SK-N-SH (cell line): Measurements from ENCODE around the gene HDAC11.

ENCODE experiments used
- GABPA ChIP-seq: IDR thresholded peaks from 2 replicates; pipeline ENCODE4 v1.4.0; 2012; ENCODE audit warnings: low read depth, mild to moderate bottlenecking
- POLR2AphosphoS5 ChIP-seq: IDR thresholded peaks from 2 replicates; pipeline ENCODE4 v1.6.1; 2012; ENCODE audit warnings: low read depth, low read length
- RFX5 ChIP-seq: IDR thresholded peaks from 2 replicates; pipeline ENCODE4 v1.6.1; 2012; ENCODE audit warnings: mild to moderate bottlenecking, improper control_type of control experiment, low read length
- RXRA ChIP-seq: IDR thresholded peaks from 2 replicates; pipeline ENCODE4 v1.4.0; 2012; ENCODE audit warnings: low read depth, mild to moderate bottlenecking, borderline replicate concordance
- TAF1 ChIP-seq: IDR thresholded peaks from 2 replicates; pipeline ENCODE4 v1.6.1; 2012; ENCODE audit warnings: low read depth, mild to moderate bottlenecking, low read length, moderate library complexity, borderline replicate concordance
- TF ChIP-seq, protein P1 (sequence below): IDR thresholded peaks from 2 replicates; pipeline ENCODE4 v1.4.0; 2012; ENCODE audit warnings: low read depth, borderline replicate concordance
- TF ChIP-seq, protein P2 (sequence below): fragments of 200-600 bp; sonication (generic); IDR thresholded peaks from 2 replicates; pipeline ENCODE4 v1.6.1; 2017; ENCODE audit warnings: antibody characterized with exemption, mild to moderate bottlenecking, moderate library complexity
- TF ChIP-seq, protein P3 (sequence below): IDR thresholded peaks from 2 replicates; pipeline ENCODE4 v1.6.1; 2012; ENCODE audit warnings: mild to moderate bottlenecking, low read depth, low read length, moderate library complexity
- TF ChIP-seq, protein P4 (sequence below): IDR thresholded peaks from 2 replicates; pipeline ENCODE4 v1.4.0; 2012; ENCODE audit warnings: low read depth

DNA sequence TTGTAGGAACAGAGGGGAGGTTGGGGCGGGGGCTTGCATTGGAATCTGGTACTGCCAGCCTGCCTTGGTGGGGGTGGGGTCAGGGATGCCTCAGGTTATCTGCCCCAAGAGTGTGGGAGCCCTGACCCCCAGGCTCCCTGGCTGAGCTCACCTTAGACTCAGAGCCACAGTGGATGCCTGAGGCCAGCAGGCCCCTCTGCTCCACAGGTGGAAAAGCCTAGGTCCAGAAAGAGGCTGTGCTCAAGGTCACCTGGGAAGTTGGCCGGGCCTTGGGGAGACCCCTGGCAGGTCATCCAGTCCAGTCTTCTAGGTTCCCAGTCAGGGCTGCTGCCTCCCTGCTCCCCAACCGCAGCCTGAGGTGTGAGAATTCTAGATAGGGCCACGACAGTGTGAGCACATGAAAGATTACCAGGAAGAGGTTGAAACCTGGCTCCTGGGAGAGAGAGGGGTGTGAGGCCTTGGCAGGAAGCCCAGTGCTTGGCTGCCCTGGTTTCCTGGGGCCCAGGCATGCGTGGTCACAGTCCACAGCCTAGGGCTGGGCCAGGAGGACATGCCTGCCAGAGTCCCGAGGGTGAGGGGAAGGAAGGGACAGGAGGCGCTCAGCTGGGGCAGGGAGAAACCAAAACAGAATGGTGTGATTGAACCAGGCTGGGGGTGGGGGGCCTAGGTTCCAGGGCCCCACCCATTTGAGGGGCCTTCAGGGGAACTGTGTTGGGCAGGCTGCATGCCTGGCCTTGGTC is 4.9 kb downstream of the HDAC11 start:
- TF ChIP-seq, protein P1, sequence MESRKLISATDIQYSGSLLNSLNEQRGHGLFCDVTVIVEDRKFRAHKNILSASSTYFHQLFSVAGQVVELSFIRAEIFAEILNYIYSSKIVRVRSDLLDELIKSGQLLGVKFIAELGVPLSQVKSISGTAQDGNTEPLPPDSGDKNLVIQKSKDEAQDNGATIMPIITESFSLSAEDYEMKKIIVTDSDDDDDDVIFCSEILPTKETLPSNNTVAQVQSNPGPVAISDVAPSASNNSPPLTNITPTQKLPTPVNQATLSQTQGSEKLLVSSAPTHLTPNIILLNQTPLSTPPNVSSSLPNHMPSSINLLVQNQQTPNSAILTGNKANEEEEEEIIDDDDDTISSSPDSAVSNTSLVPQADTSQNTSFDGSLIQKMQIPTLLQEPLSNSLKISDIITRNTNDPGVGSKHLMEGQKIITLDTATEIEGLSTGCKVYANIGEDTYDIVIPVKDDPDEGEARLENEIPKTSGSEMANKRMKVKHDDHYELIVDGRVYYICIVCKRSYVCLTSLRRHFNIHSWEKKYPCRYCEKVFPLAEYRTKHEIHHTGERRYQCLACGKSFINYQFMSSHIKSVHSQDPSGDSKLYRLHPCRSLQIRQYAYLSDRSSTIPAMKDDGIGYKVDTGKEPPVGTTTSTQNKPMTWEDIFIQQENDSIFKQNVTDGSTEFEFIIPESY: no peak
- TF ChIP-seq, protein P2, sequence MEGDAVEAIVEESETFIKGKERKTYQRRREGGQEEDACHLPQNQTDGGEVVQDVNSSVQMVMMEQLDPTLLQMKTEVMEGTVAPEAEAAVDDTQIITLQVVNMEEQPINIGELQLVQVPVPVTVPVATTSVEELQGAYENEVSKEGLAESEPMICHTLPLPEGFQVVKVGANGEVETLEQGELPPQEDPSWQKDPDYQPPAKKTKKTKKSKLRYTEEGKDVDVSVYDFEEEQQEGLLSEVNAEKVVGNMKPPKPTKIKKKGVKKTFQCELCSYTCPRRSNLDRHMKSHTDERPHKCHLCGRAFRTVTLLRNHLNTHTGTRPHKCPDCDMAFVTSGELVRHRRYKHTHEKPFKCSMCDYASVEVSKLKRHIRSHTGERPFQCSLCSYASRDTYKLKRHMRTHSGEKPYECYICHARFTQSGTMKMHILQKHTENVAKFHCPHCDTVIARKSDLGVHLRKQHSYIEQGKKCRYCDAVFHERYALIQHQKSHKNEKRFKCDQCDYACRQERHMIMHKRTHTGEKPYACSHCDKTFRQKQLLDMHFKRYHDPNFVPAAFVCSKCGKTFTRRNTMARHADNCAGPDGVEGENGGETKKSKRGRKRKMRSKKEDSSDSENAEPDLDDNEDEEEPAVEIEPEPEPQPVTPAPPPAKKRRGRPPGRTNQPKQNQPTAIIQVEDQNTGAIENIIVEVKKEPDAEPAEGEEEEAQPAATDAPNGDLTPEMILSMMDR: no peak
- TF ChIP-seq GABPA (no peak), RXRA (no peak), RFX5 (no peak), TAF1 (no peak), POLR2AphosphoS5 (no peak)
- TF ChIP-seq, protein P3, sequence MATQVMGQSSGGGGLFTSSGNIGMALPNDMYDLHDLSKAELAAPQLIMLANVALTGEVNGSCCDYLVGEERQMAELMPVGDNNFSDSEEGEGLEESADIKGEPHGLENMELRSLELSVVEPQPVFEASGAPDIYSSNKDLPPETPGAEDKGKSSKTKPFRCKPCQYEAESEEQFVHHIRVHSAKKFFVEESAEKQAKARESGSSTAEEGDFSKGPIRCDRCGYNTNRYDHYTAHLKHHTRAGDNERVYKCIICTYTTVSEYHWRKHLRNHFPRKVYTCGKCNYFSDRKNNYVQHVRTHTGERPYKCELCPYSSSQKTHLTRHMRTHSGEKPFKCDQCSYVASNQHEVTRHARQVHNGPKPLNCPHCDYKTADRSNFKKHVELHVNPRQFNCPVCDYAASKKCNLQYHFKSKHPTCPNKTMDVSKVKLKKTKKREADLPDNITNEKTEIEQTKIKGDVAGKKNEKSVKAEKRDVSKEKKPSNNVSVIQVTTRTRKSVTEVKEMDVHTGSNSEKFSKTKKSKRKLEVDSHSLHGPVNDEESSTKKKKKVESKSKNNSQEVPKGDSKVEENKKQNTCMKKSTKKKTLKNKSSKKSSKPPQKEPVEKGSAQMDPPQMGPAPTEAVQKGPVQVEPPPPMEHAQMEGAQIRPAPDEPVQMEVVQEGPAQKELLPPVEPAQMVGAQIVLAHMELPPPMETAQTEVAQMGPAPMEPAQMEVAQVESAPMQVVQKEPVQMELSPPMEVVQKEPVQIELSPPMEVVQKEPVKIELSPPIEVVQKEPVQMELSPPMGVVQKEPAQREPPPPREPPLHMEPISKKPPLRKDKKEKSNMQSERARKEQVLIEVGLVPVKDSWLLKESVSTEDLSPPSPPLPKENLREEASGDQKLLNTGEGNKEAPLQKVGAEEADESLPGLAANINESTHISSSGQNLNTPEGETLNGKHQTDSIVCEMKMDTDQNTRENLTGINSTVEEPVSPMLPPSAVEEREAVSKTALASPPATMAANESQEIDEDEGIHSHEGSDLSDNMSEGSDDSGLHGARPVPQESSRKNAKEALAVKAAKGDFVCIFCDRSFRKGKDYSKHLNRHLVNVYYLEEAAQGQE: no peak
- TF ChIP-seq, protein P4, sequence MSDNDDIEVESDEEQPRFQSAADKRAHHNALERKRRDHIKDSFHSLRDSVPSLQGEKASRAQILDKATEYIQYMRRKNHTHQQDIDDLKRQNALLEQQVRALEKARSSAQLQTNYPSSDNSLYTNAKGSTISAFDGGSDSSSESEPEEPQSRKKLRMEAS: no peak
